DOHH2 (cell line): ENCODE measurements around the gene KCNK5.

Source experiments
- H3F3A ChIP-seq: fragments of 200-600 bp; sonication (generic), shearing (Covaris generic); 2 replicates; pipeline ENCODE4 v1.6.0; 2016; ENCODE audit warnings: antibody characterized with exemption, mild to moderate bottlenecking; ENCODE audit not compliant: control insufficient read depth, insufficient read depth
- H3K27ac ChIP-seq: fragments of 200-600 bp; sonication (generic); 2 replicates; pipeline ENCODE4 v1.5.1; 2014; ENCODE audit warnings: low read depth, mild to moderate bottlenecking, low read length, moderate library complexity
- H3K27me3 ChIP-seq: fragments of 200-600 bp; sonication (generic); 2 replicates; pipeline ENCODE4 v1.6.1; 2014; ENCODE audit warnings: mild to moderate bottlenecking, low read length, mixed read lengths; ENCODE audit not compliant: control insufficient read depth
- H3K36me3 ChIP-seq: fragments of 200-600 bp; sonication (generic); 2 replicates; pipeline ENCODE4 v1.6.1; 2014; ENCODE audit warnings: mild to moderate bottlenecking, low read length, moderate library complexity, mixed read lengths; ENCODE audit not compliant: control insufficient read depth
- H3K4me1 ChIP-seq: fragments of 200-600 bp; sonication (generic); 2 replicates; pipeline ENCODE4 v1.6.1; 2014; ENCODE audit warnings: mild to moderate bottlenecking, low read length, mixed read lengths; ENCODE audit not compliant: control insufficient read depth
- H3K4me2 ChIP-seq: fragments of 200-600 bp; sonication (generic); 2 replicates; pipeline ENCODE4 v1.6.0; 2014; ENCODE audit warnings: mild to moderate bottlenecking, low read length, moderate library complexity
- H3K4me3 ChIP-seq: fragments of 200-600 bp; sonication (generic); 2 replicates; pipeline ENCODE4 v1.5.1; 2014; ENCODE audit warnings: mild to moderate bottlenecking, low read length, mixed read lengths
- H3K79me2 ChIP-seq: fragments of 200-600 bp; sonication (generic); 2 replicates; pipeline ENCODE4 v1.6.1; 2014; ENCODE audit warnings: mild to moderate bottlenecking, low read length, mixed read lengths; ENCODE audit not compliant: control insufficient read depth
- H3K9me2 ChIP-seq: fragments of 200-600 bp; sonication (generic); replicated peaks from 2 replicates; pipeline ENCODE4 v1.6.1; 2014; ENCODE audit warnings: mild to moderate bottlenecking, low read length, mixed read lengths; ENCODE audit not compliant: control insufficient read depth
- H3K9me3 ChIP-seq: fragments of 200-600 bp; sonication (generic); 2 replicates; pipeline ENCODE4 v1.6.1; 2014; ENCODE audit warnings: antibody characterized with exemption, low read length, mixed read lengths; ENCODE audit not compliant: control insufficient read depth, insufficient read depth
- H4K20me1 ChIP-seq: fragments of 200-600 bp; sonication (generic); 2 replicates; pipeline ENCODE4 v1.6.0; 2014; ENCODE audit warnings: low read depth, mild to moderate bottlenecking, antibody characterized with exemption, low read length, moderate library complexity; ENCODE audit not compliant: control insufficient read depth, insufficient read depth
- CTCF ChIP-seq: fragments of 200-600 bp; sonication (generic); IDR thresholded peaks from one replicate; pipeline ENCODE4 v1.5.1; 2014; ENCODE audit warnings: antibody characterized with exemption, mild to moderate bottlenecking, low read depth, low read length; ENCODE audit not compliant: poor library complexity, severe bottlenecking
- EZH2phosphoT487 ChIP-seq: fragments of 200-600 bp; sonication (generic); IDR thresholded peaks from 2 replicates; pipeline ENCODE4 v1.6.1; 2017; ENCODE audit warnings: borderline replicate concordance, mild to moderate bottlenecking, antibody characterized with exemption, low read length, moderate library complexity, mixed read lengths

The KCNK5 gene

DNA sequence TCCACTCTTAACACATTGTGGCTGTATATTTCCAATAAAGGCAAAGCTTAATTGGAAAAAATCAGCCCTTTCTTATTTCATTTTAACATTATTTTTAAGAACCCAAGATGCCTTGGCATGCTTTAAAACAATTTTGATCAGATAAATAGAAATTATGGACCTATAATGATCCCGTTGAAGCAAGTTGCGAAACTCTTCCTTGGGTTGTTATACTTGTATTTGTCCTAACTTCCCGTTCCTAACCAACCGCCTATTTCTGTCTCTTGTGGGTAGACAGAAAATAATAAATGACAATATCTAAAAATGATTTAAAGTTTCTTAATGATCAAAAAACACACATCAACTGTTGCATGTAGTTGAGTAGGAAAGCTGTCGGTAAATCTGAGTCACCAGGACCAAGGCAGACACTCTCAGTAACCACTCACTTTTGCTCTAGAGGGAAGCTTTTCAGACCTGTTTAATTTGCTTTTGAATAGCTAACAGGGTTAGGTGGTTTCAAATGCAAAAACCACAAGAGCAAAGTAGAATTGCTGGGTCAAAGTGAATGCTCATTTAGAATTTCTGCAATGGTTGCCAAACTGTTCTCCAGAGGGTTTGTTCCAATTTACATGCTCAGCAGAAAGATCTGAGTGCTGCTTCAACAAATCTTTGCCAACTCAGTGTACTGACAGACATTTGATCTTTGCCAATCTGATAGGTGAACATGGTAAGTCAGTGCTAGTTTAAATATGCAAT lies 34.2 kb upstream of the KCNK5 start:
- Histone ChIP-seq H4K20me1 (no peaks in the 10 kb centered on the region), H3F3A (no peaks in the 10 kb centered on the region), H3K27me3 (no peaks in the 10 kb centered on the region), H3K27ac (no peak overlapping the region), H3K4me1 (no peaks in the 10 kb centered on the region), H3K9me3 (no peaks in the 10 kb centered on the region), H3K4me3 (no peak overlapping the region), H3K36me3 (no peaks in the 10 kb centered on the region), H3K4me2 (no peak overlapping the region), H3K9me2 (no peaks in the 10 kb centered on the region), H3K79me2 (no peaks in the 10 kb centered on the region)
- no peak for TF ChIP-seq CTCF
- no peak for TF ChIP-seq EZH2phosphoT487

DNA sequence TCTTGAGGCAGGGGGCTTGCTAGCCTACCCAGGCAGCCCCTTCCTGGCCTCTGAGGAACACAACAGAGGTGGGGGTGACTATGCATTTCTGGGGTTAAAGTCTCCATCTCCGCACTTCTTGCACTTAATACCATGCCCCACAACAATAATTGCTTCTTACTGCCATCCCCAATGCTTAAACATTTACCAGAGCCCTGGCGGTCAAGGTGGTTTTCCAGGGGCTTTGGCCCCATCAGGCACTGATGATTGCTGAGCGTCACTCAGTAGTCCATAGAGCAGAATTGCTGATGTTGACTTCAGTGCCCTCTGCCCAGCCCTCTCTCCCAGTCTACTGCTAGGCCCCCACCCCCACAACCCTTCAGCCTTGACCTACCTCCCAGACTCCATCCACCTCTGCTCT lies 32.5 kb upstream of the KCNK5 start:
- Histone ChIP-seq H3K27me3 (no peaks in the 10 kb centered on the region), H3K9me2 (no peaks in the 10 kb centered on the region), H3K36me3 (no peaks in the 10 kb centered on the region), H3K79me2 (no peaks in the 10 kb centered on the region), H3F3A (no peaks in the 10 kb centered on the region), H3K27ac (no peak overlapping the region), H3K4me1 (no peaks in the 10 kb centered on the region), H3K4me2 (no peak overlapping the region), H3K9me3 (no peaks in the 10 kb centered on the region), H3K4me3 (no peak overlapping the region), H4K20me1 (no peaks in the 10 kb centered on the region)
- TF ChIP-seq EZH2phosphoT487 (no peak), CTCF (no peak)

GRCh38 chr6:39260953-39261352 lies 31.7 kb upstream of the KCNK5 start:
- Histone ChIP-seq H3K27me3 (no peaks in the 10 kb centered on the region), H3K4me1 (no peaks in the 10 kb centered on the region)
- TF ChIP-seq CTCF (no peak), EZH2phosphoT487 (no peak)

More at GRCh38 chr6:39260953-39261352, 31.7 kb upstream of the KCNK5 start:
- H3F3A ChIP-seq, result no peaks in the 10 kb centered on the region
- H3K9me3 ChIP-seq, result no peaks in the 10 kb centered on the region
- H3K9me2 ChIP-seq, result no peaks in the 10 kb centered on the region
- no peak overlapping the region for H3K27ac ChIP-seq
- H3K79me2 ChIP-seq, result no peaks in the 10 kb centered on the region
- no peak overlapping the region for H3K4me2 ChIP-seq
- H3K36me3 ChIP-seq, result no peaks in the 10 kb centered on the region
- H3K4me3 ChIP-seq, result no peak overlapping the region
- H4K20me1 ChIP-seq, result no peaks in the 10 kb centered on the region
